HL-60 (cell line): Measurements from ENCODE around the gene TACC2.

Experiments
- CTCF ChIP-seq: IDR thresholded peaks from one replicate; pipeline ENCODE4 v1.5.1; 2011; ENCODE audit warnings: low read length, control low read depth, inconsistent platforms; ENCODE audit not compliant: insufficient read depth
- GABPA ChIP-seq: IDR thresholded peaks from 2 replicates; pipeline ENCODE4 v1.6.1; 2012; ENCODE audit warnings: low read depth
- POLR2AphosphoS5 ChIP-seq: IDR thresholded peaks from 2 replicates; pipeline ENCODE4 v1.6.1; 2012; ENCODE audit warnings: low read depth

DNA sequence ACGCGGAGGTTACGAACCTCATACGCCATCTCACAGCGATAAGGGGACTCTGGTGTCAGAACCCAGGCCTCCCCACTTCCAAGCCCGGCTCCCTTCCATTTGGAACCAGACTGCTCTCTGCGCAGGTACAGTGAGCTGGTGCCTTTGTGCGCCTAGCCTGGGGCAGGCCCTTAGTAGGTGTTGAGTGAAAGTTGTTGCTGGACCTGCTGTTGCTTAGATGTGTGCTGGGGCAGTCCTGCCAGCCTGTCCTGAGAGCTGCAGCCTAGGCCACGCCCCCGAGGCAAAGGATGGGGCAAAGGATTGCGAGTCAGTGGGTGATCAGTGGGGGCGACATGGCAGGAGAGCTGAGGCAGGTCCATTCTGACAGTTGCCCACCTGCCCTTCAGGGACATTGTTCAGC lies 209.7 kb downstream of the TACC2 start:
- TF ChIP-seq POLR2AphosphoS5, result no peak
- no peak for TF ChIP-seq CTCF
- no peak for TF ChIP-seq GABPA
